ENCODE data around the gene CDC42. TPM values are rescaled to one million over a fixed set of nuclear protein-coding genes. Genes with fewer than 3 reads are reported as not detected.

Gene CDC42
- total and polyA plus RNA-seq, 9 of the 15 experiments (the other 6 are each of a cell fraction or from before 2014, with no cell fraction given), result 186 to 398 (median 325) TPM

DNA sequence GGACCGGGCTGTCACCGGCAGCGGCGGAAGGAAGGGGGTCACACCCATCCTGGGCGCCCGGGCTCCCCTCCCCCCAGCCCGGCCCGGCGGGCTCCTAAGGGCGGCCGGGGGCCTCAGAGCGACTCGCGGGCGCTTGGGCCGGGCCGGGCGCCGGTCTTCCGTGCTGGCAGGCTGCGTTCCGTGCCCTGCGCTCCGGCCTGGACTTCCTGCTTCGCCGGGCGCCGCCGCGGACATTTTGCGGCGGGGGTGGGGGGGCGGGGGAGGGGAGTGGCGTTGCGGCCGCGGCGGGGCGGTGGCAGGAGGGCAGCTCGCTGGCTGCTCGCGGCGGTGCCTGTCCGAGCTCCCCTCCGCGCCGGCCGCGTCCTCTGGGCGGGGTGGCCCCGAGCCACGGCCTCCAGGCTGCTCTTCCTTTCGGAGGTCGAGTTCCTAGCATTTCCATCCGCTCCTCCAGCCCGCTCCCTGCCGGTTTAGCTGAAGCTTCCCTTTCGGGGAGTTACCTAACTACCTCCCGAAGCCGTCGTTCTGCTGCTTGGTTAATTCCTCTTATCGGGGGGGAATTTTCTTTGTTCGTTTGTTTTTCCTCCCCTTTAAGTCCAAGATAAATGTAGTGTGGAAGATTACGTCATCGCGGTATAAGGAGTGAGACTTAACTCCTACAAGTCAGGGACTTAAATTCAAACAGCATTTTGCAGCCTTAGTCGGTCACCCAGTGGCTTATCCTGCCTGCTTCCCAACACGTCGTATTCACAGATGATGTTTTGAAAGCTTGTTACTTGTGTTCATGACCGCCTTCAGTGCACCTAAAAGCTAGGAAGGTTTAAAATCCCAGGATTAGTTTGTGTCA is 730 bp downstream of the CDC42 start (continued):
- TF ChIP-seq RREB1 (CRISPR knock-in tag; IDR thresholded peaks at IDR 0.05) (no peak), NR1H2 (CRISPR knock-in tag; IDR thresholded peaks at IDR 0.05) (no peak), BCL6 (CRISPR knock-in tag; IDR thresholded peaks at IDR 0.05) (no peak), DPF2 (IDR thresholded peaks at IDR 0.05) (peak; percentile 80), SIN3A (IDR thresholded peaks at IDR 0.05; ENCODE audit: borderline replicate concordance in 2 of 2, control insufficient read depth in 1 of 2, low read depth in 2 of 2, low read length in 2 of 2) (peak; percentile 60 to 77; a peak in 2 of 4 replicates), MAFG (tag; conservative IDR thresholded peaks at IDR 0.05) (no peak), EP300 (IDR thresholded peaks at IDR 0.05; ENCODE audit: low read length) (no peak), GATAD2A (IDR thresholded peaks at IDR 0.05) (no peak), EWSR1 (IDR thresholded peaks at IDR 0.05; ENCODE audit: borderline replicate concordance, low read depth, partially characterized antibody) (no peak), ATF2 (CRISPR knock-in tag; IDR thresholded peaks at IDR 0.05) (peak; percentile 88; the same call in 1 of the 2 replicates), FOXJ3 (CRISPR knock-in tag; IDR thresholded peaks at IDR 0.05) (no peak), MLX (CRISPR knock-in tag; conservative IDR thresholded peaks at IDR 0.05) (no peak), SIRT6 (IDR thresholded peaks at IDR 0.05; ENCODE audit: low read depth, low read length) (no peak), ZNF830 (CRISPR knock-in tag; IDR thresholded peaks at IDR 0.05) (no peak)
- TF ChIP-seq, protein P1, sequence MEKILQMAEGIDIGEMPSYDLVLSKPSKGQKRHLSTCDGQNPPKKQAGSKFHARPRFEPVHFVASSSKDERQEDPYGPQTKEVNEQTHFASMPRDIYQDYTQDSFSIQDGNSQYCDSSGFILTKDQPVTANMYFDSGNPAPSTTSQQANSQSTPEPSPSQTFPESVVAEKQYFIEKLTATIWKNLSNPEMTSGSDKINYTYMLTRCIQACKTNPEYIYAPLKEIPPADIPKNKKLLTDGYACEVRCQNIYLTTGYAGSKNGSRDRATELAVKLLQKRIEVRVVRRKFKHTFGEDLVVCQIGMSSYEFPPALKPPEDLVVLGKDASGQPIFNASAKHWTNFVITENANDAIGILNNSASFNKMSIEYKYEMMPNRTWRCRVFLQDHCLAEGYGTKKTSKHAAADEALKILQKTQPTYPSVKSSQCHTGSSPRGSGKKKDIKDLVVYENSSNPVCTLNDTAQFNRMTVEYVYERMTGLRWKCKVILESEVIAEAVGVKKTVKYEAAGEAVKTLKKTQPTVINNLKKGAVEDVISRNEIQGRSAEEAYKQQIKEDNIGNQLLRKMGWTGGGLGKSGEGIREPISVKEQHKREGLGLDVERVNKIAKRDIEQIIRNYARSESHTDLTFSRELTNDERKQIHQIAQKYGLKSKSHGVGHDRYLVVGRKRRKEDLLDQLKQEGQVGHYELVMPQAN (IDR thresholded peaks at IDR 0.05; ENCODE audit: borderline replicate concordance), result peak; percentile 59; the same call in 1 of the 2 replicates
- TF ChIP-seq, protein P2, sequence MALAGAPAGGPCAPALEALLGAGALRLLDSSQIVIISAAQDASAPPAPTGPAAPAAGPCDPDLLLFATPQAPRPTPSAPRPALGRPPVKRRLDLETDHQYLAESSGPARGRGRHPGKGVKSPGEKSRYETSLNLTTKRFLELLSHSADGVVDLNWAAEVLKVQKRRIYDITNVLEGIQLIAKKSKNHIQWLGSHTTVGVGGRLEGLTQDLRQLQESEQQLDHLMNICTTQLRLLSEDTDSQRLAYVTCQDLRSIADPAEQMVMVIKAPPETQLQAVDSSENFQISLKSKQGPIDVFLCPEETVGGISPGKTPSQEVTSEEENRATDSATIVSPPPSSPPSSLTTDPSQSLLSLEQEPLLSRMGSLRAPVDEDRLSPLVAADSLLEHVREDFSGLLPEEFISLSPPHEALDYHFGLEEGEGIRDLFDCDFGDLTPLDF (CRISPR knock-in tag; IDR thresholded peaks at IDR 0.05), result no peak; the same call in 1 of the 2 replicates
